Measurements from ENCODE around the gene TRIM14.
"Not testable (repeated sequence)": the region's sequence is repeated elsewhere in the genome, so short reads cannot be mapped to it uniquely, and the experiment has no call there.

The TRIM14 gene

DNA sequence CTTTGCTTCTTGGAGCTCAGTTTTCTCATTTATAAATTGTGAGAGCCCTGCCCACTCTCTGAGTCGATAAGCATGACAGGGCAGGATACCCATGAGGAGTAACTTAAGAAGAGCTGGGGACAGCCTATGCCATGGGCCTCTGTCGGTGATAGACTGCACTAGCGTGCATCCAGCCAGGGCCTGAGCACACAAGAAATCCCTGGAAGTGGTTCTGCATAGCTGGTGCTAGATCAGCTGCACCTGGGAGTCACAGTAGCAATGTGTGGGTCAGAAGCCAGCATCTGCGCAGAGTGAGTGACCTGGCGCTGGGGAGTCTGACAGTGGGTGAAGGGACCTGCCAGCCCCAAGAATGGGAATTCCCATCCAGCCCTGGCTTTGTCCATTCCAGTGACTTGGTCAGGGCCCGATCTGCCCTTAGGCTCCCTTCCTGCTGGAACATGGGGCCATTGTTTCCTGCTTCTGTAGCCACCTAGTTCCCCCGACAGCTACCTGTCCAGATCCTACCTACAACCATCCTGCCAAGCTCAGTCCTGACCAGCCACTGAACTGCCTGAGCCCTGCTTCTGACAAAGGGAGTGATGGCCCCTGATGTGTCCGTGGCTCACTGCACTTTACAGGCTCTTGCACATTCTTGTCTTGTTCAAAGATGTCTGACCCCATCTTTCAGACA, 98.4 kb downstream of the TRIM14 start:
- peaks cover 3% of the 10 kb centered on the region for H3K4me1 Mint-ChIP-seq (ENCODE audit: low read depth)
- no peak overlapping the region for H3K4me3 Mint-ChIP-seq
- no peak overlapping the region for H3K27ac Mint-ChIP-seq
- peaks cover 30% of the 10 kb centered on the region for H3K36me3 Mint-ChIP-seq (ENCODE audit: low read depth)
- H3K9me3 Mint-ChIP-seq, result no peaks in the 10 kb centered on the region
- H3K27me3 Mint-ChIP-seq (ENCODE audit: low read depth), result no peaks in the 10 kb centered on the region

DNA sequence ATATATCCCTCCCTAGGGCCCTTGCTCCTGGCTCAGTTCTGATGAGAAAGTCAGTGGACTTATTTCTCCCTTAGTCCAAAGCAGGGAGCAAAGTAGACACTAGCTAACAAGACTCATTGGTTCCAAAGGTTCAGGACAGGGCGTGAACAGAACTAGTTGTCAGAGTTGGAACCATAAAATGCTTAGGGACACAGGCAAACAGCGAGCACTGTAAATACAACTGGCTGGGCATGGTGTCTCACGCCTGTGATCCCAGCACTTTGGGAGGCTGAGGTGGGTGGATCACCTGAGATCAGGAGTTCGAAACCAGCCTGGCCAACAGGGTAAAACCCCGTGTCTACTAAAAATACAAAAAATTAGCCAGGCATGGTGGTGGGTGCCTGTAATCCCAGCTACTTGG, 99.2 kb downstream of the TRIM14 start:
- H3K27ac Mint-ChIP-seq; H3K27me3 Mint-ChIP-seq (ENCODE audit: low read depth); H3K4me3 Mint-ChIP-seq; H3K9me3 Mint-ChIP-seq; H3K4me1 Mint-ChIP-seq (ENCODE audit: low read depth): not testable (repeated sequence)
- H3K36me3 Mint-ChIP-seq (ENCODE audit: low read depth), result peaks cover 34% of the 10 kb centered on the region

Data from T-helper 1 cell treated with Interleukin-12 subunit alpha and Interleukin-12 subunit beta and Interleukin-4 antibody, amounts not matched to agents 30 μg/mL and 1 μg/mL, for 36 hours (primary cell).